ENCODE data around the gene LZTFL1.

DNA sequence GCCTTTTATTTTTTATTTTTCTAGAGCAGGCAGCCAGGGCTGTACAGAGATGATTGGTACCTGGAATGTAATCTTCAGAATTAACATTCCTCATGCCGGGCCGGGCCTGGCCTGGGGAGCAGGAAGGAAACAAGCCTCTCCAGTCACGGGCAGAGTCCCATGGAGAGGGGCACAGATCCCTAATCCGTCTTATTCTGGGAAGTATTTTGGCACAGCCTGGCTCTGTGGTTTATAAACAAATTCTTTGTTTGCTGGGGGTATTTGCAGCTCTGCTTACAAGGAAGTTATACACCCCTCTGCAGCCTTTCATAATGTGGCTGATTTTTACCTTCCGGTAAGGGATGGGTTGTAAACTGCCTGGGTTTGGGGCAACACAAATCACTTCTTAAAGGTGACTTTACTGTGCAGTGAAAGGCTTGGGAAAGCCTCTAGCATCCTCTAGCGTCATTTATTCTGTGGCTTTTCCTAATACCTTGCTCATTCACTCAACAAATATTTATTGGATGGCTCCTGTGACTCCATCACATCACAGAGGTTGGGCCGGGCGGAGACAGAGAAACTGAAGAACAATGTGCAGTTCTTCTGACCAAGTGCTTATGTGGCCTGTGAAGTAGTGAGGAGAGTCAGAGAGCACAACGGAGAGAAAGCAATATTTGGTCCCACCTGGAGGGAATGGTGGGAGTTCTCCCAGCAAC is 48.3 kb downstream of the LZTFL1 start:
- TF ChIP-seq, protein P1, sequence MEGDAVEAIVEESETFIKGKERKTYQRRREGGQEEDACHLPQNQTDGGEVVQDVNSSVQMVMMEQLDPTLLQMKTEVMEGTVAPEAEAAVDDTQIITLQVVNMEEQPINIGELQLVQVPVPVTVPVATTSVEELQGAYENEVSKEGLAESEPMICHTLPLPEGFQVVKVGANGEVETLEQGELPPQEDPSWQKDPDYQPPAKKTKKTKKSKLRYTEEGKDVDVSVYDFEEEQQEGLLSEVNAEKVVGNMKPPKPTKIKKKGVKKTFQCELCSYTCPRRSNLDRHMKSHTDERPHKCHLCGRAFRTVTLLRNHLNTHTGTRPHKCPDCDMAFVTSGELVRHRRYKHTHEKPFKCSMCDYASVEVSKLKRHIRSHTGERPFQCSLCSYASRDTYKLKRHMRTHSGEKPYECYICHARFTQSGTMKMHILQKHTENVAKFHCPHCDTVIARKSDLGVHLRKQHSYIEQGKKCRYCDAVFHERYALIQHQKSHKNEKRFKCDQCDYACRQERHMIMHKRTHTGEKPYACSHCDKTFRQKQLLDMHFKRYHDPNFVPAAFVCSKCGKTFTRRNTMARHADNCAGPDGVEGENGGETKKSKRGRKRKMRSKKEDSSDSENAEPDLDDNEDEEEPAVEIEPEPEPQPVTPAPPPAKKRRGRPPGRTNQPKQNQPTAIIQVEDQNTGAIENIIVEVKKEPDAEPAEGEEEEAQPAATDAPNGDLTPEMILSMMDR (IDR thresholded peaks at IDR 0.05), result no peak
- no peak for TF ChIP-seq EP300 (IDR thresholded peaks at IDR 0.05)
- TF ChIP-seq POLR2AphosphoS5 (IDR thresholded peaks at IDR 0.05), result no peak
